GM23248 (cell line): Measurements from ENCODE around the gene KAT8.

Experiments used
- EZH2 ChIP-seq: fragments of 200-600 bp; sonication (generic); IDR thresholded peaks from 2 replicates; pipeline ENCODE4 v1.6.1; 2018; ENCODE audit warnings: antibody characterized with exemption, mild to moderate bottlenecking; ENCODE audit not compliant: insufficient read depth, poor library complexity, severe bottlenecking
- EZH2phosphoT487 ChIP-seq: fragments of 200-600 bp; sonication (generic); IDR thresholded peaks from 2 replicates; pipeline ENCODE4 v1.6.1; 2018; ENCODE audit warnings: antibody characterized with exemption, moderate library complexity, mild to moderate bottlenecking, low read depth; ENCODE audit not compliant: insufficient read depth

- no peak for TF ChIP-seq EZH2
- no peak for TF ChIP-seq EZH2phosphoT487
Measured at GRCh38 chr16:31108035-31108793, 9.2 kb upstream of the KAT8 start, which contains the start of gene BCKDK.
